IMR-90 (cell line): Measurements from ENCODE around the gene NTPCR. TPM values are rescaled to one million over a fixed set of nuclear protein-coding genes. Genes with fewer than 3 reads are reported as not detected.

Source experiments
- ATAC-seq: fragments of 200-7000 bp; cut with Tn5 transposase; 2 replicates; pipeline ENCODE4 v1.9.1; 2020; ENCODE audit warnings: low read depth, mild to moderate bottlenecking, moderate library complexity
- BruUV-seq: library from RNA; stranded (reverse); fragments of 400-500 nt; replicated peaks from 2 replicates; lab custom pipeline; 2021; lab: Mats Ljungman, UMichigan
- CTCF ChIA-PET: fragments of 300-600 bp; formaldehyde crosslinking; extraction: SDS; loops from one replicate; lab custom pipeline; 2021; ENCODE audit warnings: antibody characterized with exemption; lab: Yijun Ruan, JAX
- POLR2A ChIA-PET: fragments of 300-600 bp; sonication (Branson Sonifier 250); formaldehyde crosslinking; loops from one replicate; lab custom pipeline; 2022; ENCODE audit warnings: antibody characterized with exemption; ENCODE audit not compliant: unreplicated experiment; lab: Charles Lee
- DNase-seq: peaks from one replicate; pipeline ENCODE4 v3.0.0; 2013
- H2AFZ ChIP-seq: replicated peaks from 2 replicates; pipeline ENCODE3; 2013; ENCODE audit warnings: low read length, mild to moderate bottlenecking; ENCODE audit not compliant: poor library complexity
- H2AK5ac ChIP-seq: 2 replicates; pipeline ENCODE4 v1.6.1; 2013; ENCODE audit warnings: low read depth, low read length, inconsistent platforms
- H2AK9ac ChIP-seq: replicated peaks from 2 replicates; pipeline ENCODE3; 2013; ENCODE audit warnings: mild to moderate bottlenecking, low read depth, low read length, moderate library complexity; ENCODE audit not compliant: poor library complexity
- H2BK120ac ChIP-seq: 2 replicates; pipeline ENCODE4 v1.6.1; 2013; ENCODE audit warnings: low read depth, low read length, inconsistent platforms
- H2BK15ac ChIP-seq: 3 replicates; pipeline ENCODE4 v1.6.1; 2013; ENCODE audit warnings: low read depth, low read length, inconsistent platforms
- H2BK20ac ChIP-seq: 2 replicates; pipeline ENCODE4 v1.6.1; 2013; ENCODE audit warnings: low read depth, mild to moderate bottlenecking, inconsistent platforms, low read length, moderate library complexity
- H2BK5ac ChIP-seq: 2 replicates; pipeline ENCODE4 v1.6.1; 2013; ENCODE audit warnings: mild to moderate bottlenecking, low read depth, low read length, inconsistent platforms; ENCODE audit not compliant: poor library complexity, severe bottlenecking
- H3K14ac ChIP-seq: replicated peaks from 2 replicates; pipeline ENCODE4 v1.6.1; 2013; ENCODE audit warnings: low read depth, low read length, inconsistent platforms
- H3K18ac ChIP-seq: 2 replicates; pipeline ENCODE4 v1.6.1; 2013; ENCODE audit warnings: low read depth, low read length, control low read depth
- H3K23ac ChIP-seq: 2 replicates; pipeline ENCODE4 v1.6.1; 2013; ENCODE audit warnings: low read depth, low read length, inconsistent platforms
- H3K27ac ChIP-seq: 2 replicates; pipeline ENCODE4 v1.5.1; 2013; ENCODE audit warnings: mild to moderate bottlenecking, control low read depth, low read length; ENCODE audit not compliant: insufficient read depth
- H3K27me3 ChIP-seq: 2 replicates; pipeline ENCODE4 v1.6.1; 2013; ENCODE audit warnings: low read length; ENCODE audit not compliant: control insufficient read depth, insufficient read depth
- H3K36me3 ChIP-seq: 2 replicates; pipeline ENCODE4 v1.6.1; 2013; ENCODE audit warnings: low read length, mixed read lengths; ENCODE audit not compliant: control insufficient read depth, insufficient read depth
- H3K4ac ChIP-seq: 2 replicates; pipeline ENCODE4 v1.6.1; 2013; ENCODE audit warnings: low read depth, low read length, inconsistent platforms
- H3K4me1 ChIP-seq: 2 replicates; pipeline ENCODE4 v1.6.1; 2013; ENCODE audit warnings: low read length, mixed read lengths; ENCODE audit not compliant: control insufficient read depth, insufficient read depth
- H3K4me2 ChIP-seq: 2 replicates; pipeline ENCODE4 v1.6.1; 2013; ENCODE audit warnings: low read depth, mild to moderate bottlenecking, control low read depth, low read length, moderate library complexity
- H3K4me3 ChIP-seq: 2 replicates; pipeline ENCODE4 v1.5.1; 2013; ENCODE audit warnings: low read depth, mild to moderate bottlenecking, control low read depth, low read length, moderate library complexity; ENCODE audit not compliant: insufficient read depth
- H3K56ac ChIP-seq: 2 replicates; pipeline ENCODE4 v1.6.1; 2013; ENCODE audit warnings: low read length, inconsistent platforms; ENCODE audit not compliant: insufficient read depth; ENCODE audit errors: extremely low read depth
- H3K79me1 ChIP-seq, 2 experiments: 2 replicates each; pipeline ENCODE4 v1.6.1; 2013; ENCODE audit warnings: low read length in 2 of 2, inconsistent platforms in 1 of 2, low read depth in 1 of 2
- H3K9ac ChIP-seq: 2 replicates; pipeline ENCODE4 v1.6.1; 2013; ENCODE audit warnings: low read depth, low read length, control low read depth
- H3K9me1 ChIP-seq: 2 replicates; pipeline ENCODE4 v1.6.1; 2013; ENCODE audit warnings: low read length, inconsistent platforms; ENCODE audit not compliant: insufficient read depth
- H3K9me3 ChIP-seq: 2 replicates; pipeline ENCODE4 v1.6.1; 2013; ENCODE audit warnings: low read length; ENCODE audit not compliant: control insufficient read depth, insufficient read depth
- H4K20me1 ChIP-seq: 2 replicates; pipeline ENCODE4 v1.6.1; 2013; ENCODE audit warnings: low read length, inconsistent platforms; ENCODE audit not compliant: insufficient read depth
- H4K5ac ChIP-seq: 2 replicates; pipeline ENCODE4 v1.6.1; 2013; ENCODE audit warnings: mild to moderate bottlenecking, low read depth, low read length, control low read depth
- H4K8ac ChIP-seq, 2 experiments: 2 replicates each; pipeline ENCODE4 v1.6.1; 2013; ENCODE audit warnings: low read depth in 2 of 2, low read length in 2 of 2, control low read depth in 1 of 2, inconsistent platforms in 1 of 2
- H4K91ac ChIP-seq: 2 replicates; pipeline ENCODE4 v1.6.1; 2013; ENCODE audit warnings: low read depth, low read length, inconsistent platforms; ENCODE audit not compliant: insufficient read depth
- BHLHE40 ChIP-seq: fragments of 150-350 bp; IDR thresholded peaks from 2 replicates; pipeline ENCODE4 v1.6.1; 2016; ENCODE audit warnings: mild to moderate bottlenecking, low read depth, low read length
- CEBPB ChIP-seq: IDR thresholded peaks from 2 replicates; pipeline ENCODE4 v1.6.1; 2012; ENCODE audit warnings: low read depth, low read length, improper control_type of control experiment
- CHD1 ChIP-seq: IDR thresholded peaks from 2 replicates; pipeline ENCODE4 v1.6.1; 2012; ENCODE audit warnings: low read depth, low read length, improper control_type of control experiment
- CTCF ChIP-seq: conservative IDR thresholded peaks from 2 replicates; pipeline ENCODE4 v1.5.1; 2012; ENCODE audit warnings: mild to moderate bottlenecking, low read depth, low read length, improper control_type of control experiment
- ELK1 ChIP-seq: fragments of 150-350 bp; IDR thresholded peaks from 2 replicates; pipeline ENCODE4 v1.6.1; 2016; ENCODE audit warnings: low read depth, mild to moderate bottlenecking, low read length, moderate library complexity, borderline replicate concordance
- FOS ChIP-seq: fragments of 150-350 bp; IDR thresholded peaks from 2 replicates; pipeline ENCODE4 v1.6.1; 2016; ENCODE audit warnings: low read depth, low read length
- MAFK ChIP-seq: IDR thresholded peaks from 2 replicates; pipeline ENCODE4 v1.6.1; 2012; ENCODE audit warnings: low read depth, low read length, improper control_type of control experiment
- MAZ ChIP-seq: IDR thresholded peaks from 2 replicates; pipeline ENCODE4 v1.6.1; 2012; ENCODE audit warnings: low read depth, mild to moderate bottlenecking, low read length, improper control_type of control experiment, moderate library complexity, borderline replicate concordance
- MXI1 ChIP-seq: IDR thresholded peaks from 2 replicates; pipeline ENCODE4 v1.6.1; 2012; ENCODE audit warnings: low read depth, mild to moderate bottlenecking, low read length, moderate library complexity, borderline replicate concordance
- NFE2L2 ChIP-seq: fragments of 150-350 bp; IDR thresholded peaks from 2 replicates; pipeline ENCODE4 v1.6.1; 2016; ENCODE audit warnings: low read depth, mild to moderate bottlenecking, low read length
- POLR2A ChIP-seq: IDR thresholded peaks from 2 replicates; pipeline ENCODE4 v1.6.1; 2012; ENCODE audit warnings: mild to moderate bottlenecking, low read depth, low read length
- RAD21 ChIP-seq: IDR thresholded peaks from 2 replicates; pipeline ENCODE4 v1.6.1; 2012; ENCODE audit warnings: low read length, improper control_type of control experiment
- RCOR1 ChIP-seq: IDR thresholded peaks from 2 replicates; pipeline ENCODE4 v1.6.1; 2012; ENCODE audit warnings: mild to moderate bottlenecking, low read length, improper control_type of control experiment; ENCODE audit not compliant: insufficient replicate concordance
- RFX5 ChIP-seq: IDR thresholded peaks from 2 replicates; pipeline ENCODE4 v1.8.0; 2012; ENCODE audit warnings: low read depth, mild to moderate bottlenecking, low read length, moderate library complexity
- SMC3 ChIP-seq: fragments of 150-350 bp; IDR thresholded peaks from 2 replicates; pipeline ENCODE4 v1.6.1; 2016; ENCODE audit warnings: low read depth, mild to moderate bottlenecking, antibody characterized with exemption, low read length, moderate library complexity
- USF2 ChIP-seq: fragments of 150-350 bp; IDR thresholded peaks from 2 replicates; pipeline ENCODE4 v1.6.1; 2017; ENCODE audit warnings: mild to moderate bottlenecking, antibody characterized with exemption, low read length, low read depth
- WGBS, 2 experiments: methylation state at CpG; one replicate each; pipeline versions ENCODE4 v1.1.5 to v1.1.7; 2013; ENCODE audit warnings: missing lambda C conversion rate in 2 of 2; ENCODE audit not compliant: insufficient read length in 1 of 2; ENCODE audit errors: extremely low coverage in 2 of 2; 5-methylcytosine and 5-hydroxymethylcytosine counted together
- dilution Hi-C: fragments of 300-500 bp; cut with HindIII; formaldehyde crosslinking; loops from one replicate; pipeline ENCODE4 v1.14.3; 2018; ENCODE audit warnings: low sequenced_read_pairs; ENCODE audit not compliant: unreplicated experiment
- in situ Hi-C: fragments of 300-500 bp; cut with MboI; formaldehyde crosslinking; loops from 3 replicates; pipeline ENCODE4 v1.14.3; 2019; ENCODE audit warnings: low sequenced_read_pairs, inconsistent platforms, mixed read lengths
- intact Hi-C: fragments of 100-400 bp; cut with micrococcal nuclease; formaldehyde crosslinking; loops from 2 replicates; pipeline ENCODE4 v1.10.0; 2022
- polyA plus RNA-seq, 3 experiments: library from polyadenylated mRNA; depleted of rRNA; stranded (reverse); fragments of >200 nt; gene quantifications; 2 replicates each; pipeline ENCODE4 v1.2.3, GENCODE V29; 2012; ENCODE audit warnings: low replicate concordance in 1 of 3
- total RNA-seq: library from RNA; depleted of rRNA; stranded (reverse); fragments of >200 nt; gene quantifications from 2 replicates; pipeline ENCODE4 v1.2.3, GENCODE V29; 2012

Gene NTPCR
- total and polyA plus RNA-seq, 2 of the 4 experiments (the other 2 are of a cell fraction), result 13.3 to 16.5 TPM

GRCh38 chr1:232983817-232984567, 33.6 kb downstream of the NTPCR start:
- peaks cover 9% of the 10 kb centered on the region for H3K4me1 ChIP-seq
- H2AK9ac ChIP-seq, result no peak overlapping the region
- no peak overlapping the region for H3K27ac ChIP-seq
- H3K36me3 ChIP-seq, result peaks cover 20% of the 10 kb centered on the region; the same call in 1 of the 2 replicates
- no peak overlapping the region for H3K9ac ChIP-seq
- DNase-seq (no peak), ATAC-seq (no peak)
- H3K79me1 ChIP-seq, result no peaks in the 10 kb centered on the region
- H4K8ac ChIP-seq, result no peak overlapping the region
- H4K5ac ChIP-seq, result no peak overlapping the region
- no peak overlapping the region for H2BK15ac ChIP-seq
- H4K20me1 ChIP-seq, result no peaks in the 10 kb centered on the region
- no peak overlapping the region for H4K91ac ChIP-seq
- no peak overlapping the region for H3K4ac ChIP-seq
- no peak overlapping the region; the same call in 1 of the 2 replicates for H2AK5ac ChIP-seq
- H3K14ac ChIP-seq, result no peak overlapping the region
- no peak overlapping the region for H2BK120ac ChIP-seq
- in situ Hi-C loops (no loop called here), intact Hi-C loops (no loop called here), dilution Hi-C loops (no loop called here)
- H2BK5ac ChIP-seq, result no peak overlapping the region
- H2AFZ ChIP-seq, result no peak overlapping the region
- peaks cover 14% of the 10 kb centered on the region for H3K9me1 ChIP-seq
- CTCF ChIA-PET, result no interaction called here
- H3K56ac ChIP-seq, result no peak overlapping the region
- POLR2A ChIA-PET, result no interaction called here
- 100% methylated on average over 4 of the region's 25 CpGs; no CpG with 5 or more reads in 1 of the 2 experiments for WGBS, 2 experiments
- no peaks in the 10 kb centered on the region for H3K9me3 ChIP-seq
- H3K4me2 ChIP-seq, result no peak overlapping the region
- H3K4me3 ChIP-seq, result no peak overlapping the region
- TF ChIP-seq RAD21 (no peak), RCOR1 (no peak), CEBPB (no peak), NFE2L2 (no peak), RFX5 (no peak), ELK1 (no peak), POLR2A (no peak), MXI1 (no peak), USF2 (no peak), FOS (no peak), CHD1 (no peak), MAFK (no peak), BHLHE40 (no peak), MAZ (no peak), CTCF (no peak), SMC3 (no peak)
- no peak overlapping the region for H3K18ac ChIP-seq
- BruUV-seq, result TSS peak; percentile 87
- H3K27me3 ChIP-seq, result no peaks in the 10 kb centered on the region
- no peak overlapping the region for H3K23ac ChIP-seq
- no peak overlapping the region for H2BK20ac ChIP-seq
